ENCODE measurements around the gene CDC42BPA. TPM values are rescaled to one million over a fixed set of nuclear protein-coding genes. Genes with fewer than 3 reads are reported as not detected.

The CDC42BPA gene
- polyA plus RNA-seq, 1 donor (not counting 4 experiments of a cell fraction or from before 2014, with no cell fraction given) = 9.2 TPM

- H3K36me3 ChIP-seq (ENCODE audit: control insufficient read depth in 2 of 2, extremely low read depth in 1 of 2, insufficient read depth in 2 of 2, low read length in 2 of 2) = no peaks in the 10 kb centered on the region
- no peak overlapping the region for H3K9ac ChIP-seq (ENCODE audit: control insufficient read depth, extremely low read depth, insufficient read depth, low read length)
- peaks cover 9% of the 10 kb centered on the region for H4K20me1 ChIP-seq (ENCODE audit: control insufficient read depth, extremely low read depth, insufficient read depth, low read length)
- no peaks in the 10 kb centered on the region for H3K9me3 ChIP-seq (ENCODE audit: control insufficient read depth, low read depth, low read length)
- FAIRE-seq (no peak), DNase-seq (ENCODE audit: low read depth, low spot score) (no peak)
- no peak overlapping the region for H3K4me3 ChIP-seq (ENCODE audit: control insufficient read depth in 2 of 3, extremely low read depth in 1 of 3, insufficient read depth in 2 of 3, low read depth in 1 of 3, low read length in 3 of 3)
- no peaks in the 10 kb centered on the region for H3K4me1 ChIP-seq (ENCODE audit: control insufficient read depth, extremely low read depth, insufficient read depth, low read length)
- no peaks in the 10 kb centered on the region for H3K27me3 ChIP-seq (ENCODE audit: control insufficient read depth, extremely low read depth, insufficient read depth, low read length)
- TF ChIP-seq EZH2 (IDR thresholded peaks at IDR 0.05; ENCODE audit: low read length) (no peak), CTCF (optimal IDR thresholded peaks at IDR 0.05 in 1 of 3, IDR thresholded peaks at IDR 0.05 in 1 of 3, conservative IDR thresholded peaks at IDR 0.05 in 1 of 3; ENCODE audit: extremely low read depth in 1 of 3, insufficient read depth in 2 of 3, low read length in 3 of 3) (no peak)
- H3K4me2 ChIP-seq (ENCODE audit: control insufficient read depth, extremely low read depth, insufficient read depth, low read depth, low read length) = no peak overlapping the region
- H3K79me2 ChIP-seq (ENCODE audit: control insufficient read depth, insufficient read depth, low read length) = peaks cover 17% of the 10 kb centered on the region
- H2AFZ ChIP-seq (ENCODE audit: control insufficient read depth, low read length) = no peak overlapping the region
- H3K27ac ChIP-seq (ENCODE audit: control insufficient read depth, insufficient read depth, low read length) = no peak overlapping the region
- dilution Hi-C loops (cut with MboI; ENCODE audit: extremely low pct_ligation_motif_present, low sequenced_read_pairs) = no loop called here
- H3K9me1 ChIP-seq (ENCODE audit: control insufficient read depth, extremely low read depth, insufficient read depth, low read length) = no peaks in the 10 kb centered on the region
Measured at GRCh38 chr1:227260433-227260832, 57.9 kb downstream of the CDC42BPA start.

- no peak overlapping the region for H3K9ac ChIP-seq (ENCODE audit: control insufficient read depth, extremely low read depth, insufficient read depth, low read length)
- no peak overlapping the region for H2AFZ ChIP-seq (ENCODE audit: control insufficient read depth, low read length)
- no peak for DNase-seq (ENCODE audit: low read depth, low spot score)
- H3K4me2 ChIP-seq (ENCODE audit: control insufficient read depth, extremely low read depth, insufficient read depth, low read depth, low read length) = no peak overlapping the region
- TF ChIP-seq EZH2 (IDR thresholded peaks at IDR 0.05; ENCODE audit: low read length) (no peak), CTCF (optimal IDR thresholded peaks at IDR 0.05 in 1 of 3, IDR thresholded peaks at IDR 0.05 in 1 of 3, conservative IDR thresholded peaks at IDR 0.05 in 1 of 3; ENCODE audit: extremely low read depth in 1 of 3, insufficient read depth in 2 of 3, low read length in 3 of 3) (peak in 1 of 3 experiments; percentile 20)
- H3K79me2 ChIP-seq (ENCODE audit: control insufficient read depth, insufficient read depth, low read length) = peaks cover 19% of the 10 kb centered on the region
- no peak for FAIRE-seq
- H3K4me1 ChIP-seq (ENCODE audit: control insufficient read depth, extremely low read depth, insufficient read depth, low read length) = no peaks in the 10 kb centered on the region
- dilution Hi-C loops (cut with MboI; ENCODE audit: extremely low pct_ligation_motif_present, low sequenced_read_pairs) = no loop called here
- no peaks in the 10 kb centered on the region for H3K27me3 ChIP-seq (ENCODE audit: control insufficient read depth, extremely low read depth, insufficient read depth, low read length)
- peaks cover 5% of the 10 kb centered on the region for H4K20me1 ChIP-seq (ENCODE audit: control insufficient read depth, extremely low read depth, insufficient read depth, low read length)
- no peaks in the 10 kb centered on the region for H3K36me3 ChIP-seq (ENCODE audit: control insufficient read depth in 2 of 2, extremely low read depth in 1 of 2, insufficient read depth in 2 of 2, low read length in 2 of 2)
- no peaks in the 10 kb centered on the region for H3K9me1 ChIP-seq (ENCODE audit: control insufficient read depth, extremely low read depth, insufficient read depth, low read length)
- H3K4me3 ChIP-seq (ENCODE audit: control insufficient read depth in 2 of 3, extremely low read depth in 1 of 3, insufficient read depth in 2 of 3, low read depth in 1 of 3, low read length in 3 of 3) = no peak overlapping the region
- no peak overlapping the region for H3K27ac ChIP-seq (ENCODE audit: control insufficient read depth, insufficient read depth, low read length)
- no peaks in the 10 kb centered on the region for H3K9me3 ChIP-seq (ENCODE audit: control insufficient read depth, low read depth, low read length)
Measured at GRCh38 chr1:227257964-227258363, 60.3 kb downstream of the CDC42BPA start.
